Peyer's patch (tissue), 4 donors: ENCODE data around the gene ANKLE2.
"Not testable (repeated sequence)": the region's sequence is repeated elsewhere in the genome, so short reads cannot be mapped to it uniquely, and the experiment has no call there.

Experiments used
- POLR2A ChIP-seq, 2 donors: fragments of 450-650 bp; IDR thresholded peaks; one replicate each; pipeline ENCODE4 v1.5.1; 2017; ENCODE audit warnings: antibody characterized with exemption in 2 of 2, mild to moderate bottlenecking in 2 of 2, moderate library complexity in 2 of 2
- TF ChIP-seq, protein P1 (sequence below), 6 experiments: fragments of 450-650 bp in 4 of 6; fragments of 200-600 bp in 2 of 6; sonication (generic) in 1 of 6; IDR thresholded peaks; one replicate each; pipeline ENCODE4 v1.5.1; 2017 to 2019; ENCODE audit warnings: antibody characterized with exemption in 6 of 6, mild to moderate bottlenecking in 3 of 6, moderate library complexity in 1 of 6

DNA sequence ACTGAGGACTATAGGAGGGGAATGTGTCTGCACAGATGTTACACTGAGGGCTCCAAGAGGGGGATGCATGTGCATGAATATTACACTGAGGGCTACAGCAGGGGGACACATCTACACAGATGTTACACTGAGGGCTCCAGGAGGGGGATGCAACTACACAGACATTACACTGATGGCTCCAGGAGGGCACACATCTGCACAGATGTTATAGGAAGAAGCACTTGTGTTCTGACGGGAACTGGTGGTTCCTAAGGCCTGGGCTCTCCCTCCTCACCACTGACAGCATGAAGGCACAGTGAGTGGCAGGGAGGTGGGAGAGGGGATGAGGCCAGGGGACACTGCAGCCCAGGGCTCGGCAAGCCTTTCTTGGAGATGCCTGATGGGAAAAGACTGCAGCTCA, 30.3 kb upstream of the ANKLE2 start:
- not testable (repeated sequence) for TF ChIP-seq POLR2A (IDR thresholded peaks at IDR 0.05)
- TF ChIP-seq, protein P1, sequence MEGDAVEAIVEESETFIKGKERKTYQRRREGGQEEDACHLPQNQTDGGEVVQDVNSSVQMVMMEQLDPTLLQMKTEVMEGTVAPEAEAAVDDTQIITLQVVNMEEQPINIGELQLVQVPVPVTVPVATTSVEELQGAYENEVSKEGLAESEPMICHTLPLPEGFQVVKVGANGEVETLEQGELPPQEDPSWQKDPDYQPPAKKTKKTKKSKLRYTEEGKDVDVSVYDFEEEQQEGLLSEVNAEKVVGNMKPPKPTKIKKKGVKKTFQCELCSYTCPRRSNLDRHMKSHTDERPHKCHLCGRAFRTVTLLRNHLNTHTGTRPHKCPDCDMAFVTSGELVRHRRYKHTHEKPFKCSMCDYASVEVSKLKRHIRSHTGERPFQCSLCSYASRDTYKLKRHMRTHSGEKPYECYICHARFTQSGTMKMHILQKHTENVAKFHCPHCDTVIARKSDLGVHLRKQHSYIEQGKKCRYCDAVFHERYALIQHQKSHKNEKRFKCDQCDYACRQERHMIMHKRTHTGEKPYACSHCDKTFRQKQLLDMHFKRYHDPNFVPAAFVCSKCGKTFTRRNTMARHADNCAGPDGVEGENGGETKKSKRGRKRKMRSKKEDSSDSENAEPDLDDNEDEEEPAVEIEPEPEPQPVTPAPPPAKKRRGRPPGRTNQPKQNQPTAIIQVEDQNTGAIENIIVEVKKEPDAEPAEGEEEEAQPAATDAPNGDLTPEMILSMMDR (IDR thresholded peaks at IDR 0.05) = not testable (repeated sequence)
